SU-DHL-6 (cell line): ENCODE data around the gene ANKRD29.

ENCODE experiments used
- EZH2phosphoT487 ChIP-seq: fragments of 200-600 bp; sonication (generic), shearing (Covaris generic); conservative IDR thresholded peaks from 2 replicates; pipeline ENCODE4 v1.6.1; 2018; ENCODE audit warnings: mild to moderate bottlenecking, antibody characterized with exemption, low read length, moderate library complexity, mixed read lengths
- TF ChIP-seq, protein P1 (sequence below): fragments of 200-600 bp; sonication (generic); IDR thresholded peaks from one replicate; pipeline ENCODE4 v1.5.1; 2017; ENCODE audit warnings: antibody characterized with exemption, mild to moderate bottlenecking, low read length, moderate library complexity; ENCODE audit not compliant: insufficient read depth, poor library complexity, severe bottlenecking

- TF ChIP-seq, protein P1, sequence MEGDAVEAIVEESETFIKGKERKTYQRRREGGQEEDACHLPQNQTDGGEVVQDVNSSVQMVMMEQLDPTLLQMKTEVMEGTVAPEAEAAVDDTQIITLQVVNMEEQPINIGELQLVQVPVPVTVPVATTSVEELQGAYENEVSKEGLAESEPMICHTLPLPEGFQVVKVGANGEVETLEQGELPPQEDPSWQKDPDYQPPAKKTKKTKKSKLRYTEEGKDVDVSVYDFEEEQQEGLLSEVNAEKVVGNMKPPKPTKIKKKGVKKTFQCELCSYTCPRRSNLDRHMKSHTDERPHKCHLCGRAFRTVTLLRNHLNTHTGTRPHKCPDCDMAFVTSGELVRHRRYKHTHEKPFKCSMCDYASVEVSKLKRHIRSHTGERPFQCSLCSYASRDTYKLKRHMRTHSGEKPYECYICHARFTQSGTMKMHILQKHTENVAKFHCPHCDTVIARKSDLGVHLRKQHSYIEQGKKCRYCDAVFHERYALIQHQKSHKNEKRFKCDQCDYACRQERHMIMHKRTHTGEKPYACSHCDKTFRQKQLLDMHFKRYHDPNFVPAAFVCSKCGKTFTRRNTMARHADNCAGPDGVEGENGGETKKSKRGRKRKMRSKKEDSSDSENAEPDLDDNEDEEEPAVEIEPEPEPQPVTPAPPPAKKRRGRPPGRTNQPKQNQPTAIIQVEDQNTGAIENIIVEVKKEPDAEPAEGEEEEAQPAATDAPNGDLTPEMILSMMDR = no peak
- no peak for TF ChIP-seq EZH2phosphoT487
Measured at GRCh38 chr18:23643815-23644490, 18.8 kb downstream of the ANKRD29 start.
